Loucy (cell line): ENCODE data around the gene PIK3CD.

ENCODE experiments used
- EZH2phosphoT487 ChIP-seq: fragments of 200-600 bp; IDR thresholded peaks from 2 replicates; pipeline ENCODE4 v1.6.1; 2018; ENCODE audit warnings: antibody characterized with exemption, mild to moderate bottlenecking, moderate library complexity, borderline replicate concordance
- TF ChIP-seq, protein P1 (sequence below): fragments of 200-600 bp; sonication (generic); conservative IDR thresholded peaks from 2 replicates; pipeline ENCODE4 v1.5.1; 2014; ENCODE audit warnings: mild to moderate bottlenecking, antibody characterized with exemption, low read length

DNA sequence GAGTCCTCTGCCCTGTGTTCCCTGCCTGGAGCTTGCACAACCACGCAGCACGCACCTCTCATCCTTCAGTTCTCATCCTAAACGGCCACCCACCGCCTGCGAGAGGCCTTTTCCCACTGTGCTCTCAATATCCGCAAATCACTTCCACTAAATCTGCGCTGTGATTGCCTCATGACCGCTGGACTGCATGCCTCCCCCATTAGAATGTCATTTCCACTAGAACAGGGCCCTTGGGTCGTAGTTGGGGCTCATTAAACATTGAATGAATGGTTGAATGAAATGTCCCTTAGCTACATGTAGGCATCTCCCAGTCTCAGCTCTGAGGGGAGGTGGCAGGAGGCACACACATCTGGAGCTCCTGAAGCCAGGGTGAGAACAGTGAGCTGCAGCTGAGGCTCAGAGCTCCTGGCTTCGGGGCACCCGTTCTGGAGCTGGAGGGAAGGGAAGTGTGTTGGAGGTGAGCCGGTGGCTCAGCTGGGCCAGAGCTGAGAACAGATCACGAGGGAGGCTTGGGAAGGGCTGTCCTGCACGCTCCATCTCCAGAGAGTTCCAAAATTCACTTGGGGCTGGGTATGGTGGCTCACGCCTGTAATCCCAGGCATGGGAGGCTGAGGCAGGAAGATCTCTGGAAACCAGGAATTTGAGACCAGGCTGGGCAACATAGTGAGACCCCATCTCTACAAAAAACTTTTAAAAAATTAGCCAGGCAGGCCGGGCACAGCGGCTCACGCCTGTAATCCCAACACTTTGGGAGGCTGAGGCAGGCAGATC lies 32.4 kb upstream of the PIK3CD start:
- TF ChIP-seq, protein P1, sequence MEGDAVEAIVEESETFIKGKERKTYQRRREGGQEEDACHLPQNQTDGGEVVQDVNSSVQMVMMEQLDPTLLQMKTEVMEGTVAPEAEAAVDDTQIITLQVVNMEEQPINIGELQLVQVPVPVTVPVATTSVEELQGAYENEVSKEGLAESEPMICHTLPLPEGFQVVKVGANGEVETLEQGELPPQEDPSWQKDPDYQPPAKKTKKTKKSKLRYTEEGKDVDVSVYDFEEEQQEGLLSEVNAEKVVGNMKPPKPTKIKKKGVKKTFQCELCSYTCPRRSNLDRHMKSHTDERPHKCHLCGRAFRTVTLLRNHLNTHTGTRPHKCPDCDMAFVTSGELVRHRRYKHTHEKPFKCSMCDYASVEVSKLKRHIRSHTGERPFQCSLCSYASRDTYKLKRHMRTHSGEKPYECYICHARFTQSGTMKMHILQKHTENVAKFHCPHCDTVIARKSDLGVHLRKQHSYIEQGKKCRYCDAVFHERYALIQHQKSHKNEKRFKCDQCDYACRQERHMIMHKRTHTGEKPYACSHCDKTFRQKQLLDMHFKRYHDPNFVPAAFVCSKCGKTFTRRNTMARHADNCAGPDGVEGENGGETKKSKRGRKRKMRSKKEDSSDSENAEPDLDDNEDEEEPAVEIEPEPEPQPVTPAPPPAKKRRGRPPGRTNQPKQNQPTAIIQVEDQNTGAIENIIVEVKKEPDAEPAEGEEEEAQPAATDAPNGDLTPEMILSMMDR, result no peak
- no peak for TF ChIP-seq EZH2phosphoT487
